Ascending aorta (tissue), 2 donors: ENCODE measurements around the gene LRRC71. TPM values are rescaled to one million over a fixed set of nuclear protein-coding genes. Genes with fewer than 3 reads are reported as not detected.

Source experiments
- DNase-seq, 2 donors: peaks; one replicate each; pipeline ENCODE4 v3.0.0-alpha.2; 2019; ENCODE audit warnings: low spot score in 2 of 2
- H3K27ac ChIP-seq, 2 donors: fragments of 200-600 bp; sonication (generic); one replicate each; pipeline ENCODE4 v1.5.1; 2016 to 2017; ENCODE audit warnings: mild to moderate bottlenecking in 1 of 2
- H3K27me3 ChIP-seq: fragments of 200-600 bp; sonication (generic); one replicate; pipeline ENCODE4 v1.5.1; 2017
- H3K36me3 ChIP-seq, 2 donors: fragments of 200-600 bp; sonication (generic); one replicate each; pipeline ENCODE4 v1.5.1; 2016
- H3K4me1 ChIP-seq, 2 donors: fragments of 200-600 bp; sonication (generic); one replicate each; pipeline ENCODE4 v1.5.1; 2016 to 2017; ENCODE audit warnings: mild to moderate bottlenecking in 1 of 2
- H3K4me3 ChIP-seq, 2 donors: fragments of 200-600 bp; sonication (generic); one replicate each; pipeline ENCODE4 v1.5.1; 2016 to 2017; ENCODE audit warnings: mild to moderate bottlenecking in 1 of 2
- H3K9me3 ChIP-seq, 2 donors: fragments of 200-600 bp; sonication (generic); one replicate each; pipeline ENCODE4 v1.5.1; 2016
- CTCF ChIP-seq, 3 experiments: fragments of 200-600 bp in 2 of 3; fragments of 450-650 bp in 1 of 3; sonication (generic) in 2 of 3; IDR thresholded peaks; one replicate each; pipeline ENCODE4 v1.5.1; 2016 to 2019; ENCODE audit warnings: antibody characterized with exemption in 3 of 3, mild to moderate bottlenecking in 1 of 3, moderate library complexity in 1 of 3
- intact Hi-C: fragments of 100-400 bp; cut with DNase I; formaldehyde crosslinking; loops from one replicate; pipeline ENCODE4 v1.15.1; 2023
- total RNA-seq: library from RNA; depleted of rRNA; stranded (reverse); fragments of >200 nt; gene quantifications from one replicate; pipeline ENCODE4 v1.1.0, GENCODE V29; 2016

The LRRC71 gene
- total RNA-seq, 1 donor from 2014 or later: not detected

- Histone ChIP-seq H3K4me1 (no peaks in the 10 kb centered on the region), H3K36me3 (peaks cover 18 to 27% of the 10 kb centered on the region in 2 donors), H3K27me3 (no peaks in the 10 kb centered on the region), H3K9me3 (no peaks in the 10 kb centered on the region), H3K4me3 (no peak overlapping the region), H3K27ac (no peak overlapping the region)
- no peak for TF ChIP-seq CTCF (IDR thresholded peaks at IDR 0.05)
- intact Hi-C loops: no loop called here
- no peak for DNase-seq
These were observed 16.1 kb upstream of the LRRC71 start for GRCh38 chr1:156904187-156904959.

GRCh38 chr1:156905176-156905575, 15.3 kb upstream of the LRRC71 start:
- Histone ChIP-seq H3K4me3 (no peak overlapping the region), H3K4me1 (no peaks in the 10 kb centered on the region), H3K36me3 (peaks cover 23 to 34% of the 10 kb centered on the region in 2 donors), H3K9me3 (no peaks in the 10 kb centered on the region), H3K27ac (no peak overlapping the region), H3K27me3 (no peaks in the 10 kb centered on the region)
- intact Hi-C loops: no loop called here
- no peak for DNase-seq
- TF ChIP-seq CTCF (IDR thresholded peaks at IDR 0.05): no peak

- no peak overlapping the region for H3K27ac ChIP-seq
- no peak overlapping the region for H3K4me3 ChIP-seq
- peaks cover 23 to 34% of the 10 kb centered on the region in 2 donors for H3K36me3 ChIP-seq
- no peak for TF ChIP-seq CTCF (IDR thresholded peaks at IDR 0.05)
- H3K4me1 ChIP-seq: no peaks in the 10 kb centered on the region
- H3K9me3 ChIP-seq: no peaks in the 10 kb centered on the region
- no peaks in the 10 kb centered on the region for H3K27me3 ChIP-seq
- intact Hi-C loops: no loop called here
- no peak for DNase-seq
These were observed 14.8 kb upstream of the LRRC71 start for GRCh38 chr1:156905651-156906050.

- DNase-seq: no peak
- H3K27ac ChIP-seq: no peak overlapping the region
- H3K9me3 ChIP-seq: no peaks in the 10 kb centered on the region
- no peaks in the 10 kb centered on the region for H3K27me3 ChIP-seq
- H3K4me1 ChIP-seq: no peaks in the 10 kb centered on the region
- no peak for TF ChIP-seq CTCF (IDR thresholded peaks at IDR 0.05)
- peaks cover 23 to 34% of the 10 kb centered on the region in 2 donors for H3K36me3 ChIP-seq
- intact Hi-C loops: no loop called here
- H3K4me3 ChIP-seq: no peak overlapping the region
These were observed 14.1 kb upstream of the LRRC71 start for GRCh38 chr1:156906206-156906906.

GRCh38 chr1:156908541-156908940, 11.9 kb upstream of the LRRC71 start:
- H3K27me3 ChIP-seq: no peaks in the 10 kb centered on the region
- intact Hi-C loops: no loop called here
- no peaks in the 10 kb centered on the region for H3K9me3 ChIP-seq
- H3K4me3 ChIP-seq: no peak overlapping the region
- no peak for DNase-seq
- H3K36me3 ChIP-seq: peaks cover 23 to 38% of the 10 kb centered on the region in 2 donors
- TF ChIP-seq CTCF (IDR thresholded peaks at IDR 0.05): no peak
- no peak overlapping the region for H3K27ac ChIP-seq
- H3K4me1 ChIP-seq: no peaks in the 10 kb centered on the region
